Spleen (tissue), 7 donors: ENCODE results near the gene MTMR1.

Source experiments
- CTCF ChIP-seq, 11 experiments: fragments of 200-600 bp in 7 of 11; fragments of 450-650 bp in 4 of 11; sonication (generic) in 4 of 11; IDR thresholded peaks in 8 of 11; conservative IDR thresholded peaks in 3 of 11; 1 replicate in 7 of 11; 2 replicates in 4 of 11; pipeline versions ENCODE4 v1.4.0 to v1.8.0; 2016 to 2021; ENCODE audit warnings: antibody characterized with exemption in 11 of 11, inconsistent platforms in 4 of 11, mild to moderate bottlenecking in 1 of 11
- POLR2A ChIP-seq, 3 donors: fragments of 450-650 bp; IDR thresholded peaks; one replicate each; pipeline ENCODE4 v1.5.1; 2017; ENCODE audit warnings: antibody characterized with exemption in 3 of 3, mild to moderate bottlenecking in 1 of 3
- donor health status: DM: no; HTN: no; CAD: no; lungs with moderate emphysema.
- donor health status: DM: no; HTN: no; CAD: no.
- donor health status: DM: no; HTN: no; CAD: no.

GRCh38 chrX:150700107-150700506, 6.9 kb downstream of the MTMR1 start:
- TF ChIP-seq CTCF (IDR thresholded peaks at IDR 0.05 in 8 of 11, conservative IDR thresholded peaks at IDR 0.05 in 3 of 11) (no peak), POLR2A (IDR thresholded peaks at IDR 0.05) (no peak)
